HepG2 (cell line): ENCODE results near the gene MTMR3. TPM values are rescaled to one million over a fixed set of nuclear protein-coding genes. Genes with fewer than 3 reads are reported as not detected.
A peak's percentile ranks its signal among the peaks of the same experiment; 100 is the strongest.

ENCODE experiments used
- ATAC-seq: fragments of 200-7000 bp; cut with Tn5 transposase; 3 replicates; pipeline ENCODE4 v1.9.1; 2020; ENCODE audit warnings: mild to moderate bottlenecking, moderate library complexity
- BruUV-seq: library from RNA; stranded (reverse); fragments of 400-500 nt; replicated peaks from 2 replicates; lab custom pipeline; 2021; lab: Mats Ljungman, UMichigan
- CTCF ChIA-PET: fragments of 300-600 bp; formaldehyde crosslinking; extraction: SDS; loops from one replicate; lab custom pipeline; 2021; ENCODE audit warnings: low total read pairs, inconsistent platforms, low intra/inter-chr PET ratio; lab: Yijun Ruan, JAX
- POLR2A ChIA-PET: fragments of 350-600 bp; sonication (Branson Sonifier 250); formaldehyde crosslinking; loops from one replicate; lab custom pipeline; 2020; ENCODE audit warnings: antibody characterized with exemption, inconsistent platforms; lab: Yijun Ruan, JAX
- DNase-seq: peaks from one replicate; pipeline ENCODE4 v3.0.0-alpha.2; 2015; ENCODE audit warnings: low spot score
- FAIRE-seq: peaks from 3 replicates; lab custom pipeline; 2011; peaks lifted over from hg19 to GRCh38; lab: Jason Lieb, UNC
- H2AFZ ChIP-seq: one replicate; pipeline ENCODE4 v1.6.1; 2011; ENCODE audit warnings: low read length, inconsistent platforms
- H3K27ac ChIP-seq: fragments of 300-600 bp; 3 replicates; pipeline ENCODE4 v1.8.0; 2011; ENCODE audit warnings: mixed run types, mild to moderate bottlenecking, mixed read lengths, low read length, inconsistent platforms; ENCODE audit not compliant: insufficient read depth; ENCODE audit errors: extremely low read length
- H3K27me3 ChIP-seq, 2 experiments: fragments of 200-600 bp in 1 of 2; 2 replicates in 1 of 2; 3 replicates in 1 of 2; pipeline versions ENCODE4 v1.6.0 to v1.8.0; 2011; ENCODE audit warnings: low read length in 2 of 2, mild to moderate bottlenecking in 2 of 2, moderate library complexity in 2 of 2, inconsistent platforms in 1 of 2; ENCODE audit not compliant: insufficient read depth in 2 of 2, control insufficient read depth in 1 of 2
- H3K36me3 ChIP-seq, 2 experiments: fragments of 200-600 bp in 1 of 2; replicated peaks in 1 of 2; 2 replicates in 1 of 2; 3 replicates in 1 of 2; pipeline versions ENCODE4 v1.5.1 to v1.8.0; 2011; ENCODE audit warnings: low read length in 2 of 2, inconsistent platforms in 1 of 2; ENCODE audit not compliant: insufficient read depth in 2 of 2, control insufficient read depth in 1 of 2
- H3K4me1 ChIP-seq: 2 replicates; pipeline ENCODE4 v1.5.1; 2012; ENCODE audit warnings: low read length, inconsistent platforms; ENCODE audit not compliant: insufficient read depth
- H3K4me2 ChIP-seq: 2 replicates; pipeline ENCODE4 v1.6.0; 2011; ENCODE audit warnings: low read depth, low read length, inconsistent platforms
- H3K4me3 ChIP-seq, 3 experiments: fragments of 200-600 bp in 1 of 3; sonication (generic), shearing (Covaris generic) in 1 of 3; replicated peaks in 1 of 3; 2 replicates each; pipeline ENCODE4 v1.5.1; 2011 to 2016; ENCODE audit warnings: low read length in 3 of 3, inconsistent platforms in 2 of 3, low read depth in 2 of 3, mild to moderate bottlenecking in 2 of 3, control low read depth in 1 of 3, mixed read lengths in 1 of 3; ENCODE audit not compliant: insufficient read depth in 1 of 3
- H3K79me2 ChIP-seq: one replicate; pipeline ENCODE4 v1.6.1; 2011; ENCODE audit warnings: low read length, inconsistent platforms; ENCODE audit not compliant: insufficient read depth
- H3K9ac ChIP-seq: 2 replicates; pipeline ENCODE4 v1.6.0; 2011; ENCODE audit warnings: mild to moderate bottlenecking, low read depth, low read length, inconsistent platforms; ENCODE audit not compliant: insufficient read depth
- H3K9me3 ChIP-seq: 2 replicates; pipeline ENCODE4 v1.5.1; 2012; ENCODE audit warnings: mild to moderate bottlenecking, low read length
- H4K20me1 ChIP-seq: 2 replicates; pipeline ENCODE4 v1.6.0; 2011; ENCODE audit warnings: inconsistent platforms, mild to moderate bottlenecking, low read length, moderate library complexity; ENCODE audit not compliant: insufficient read depth
- ARID3A ChIP-seq: IDR thresholded peaks from 2 replicates; pipeline ENCODE4 v1.6.1; 2012; ENCODE audit warnings: low read depth, low read length, improper control_type of control experiment
- ARID5B ChIP-seq: IDR thresholded peaks from 2 replicates; pipeline ENCODE4 v1.4.0; 2020; ENCODE audit warnings: mild to moderate bottlenecking, missing genetic modification reagents
- CEBPG ChIP-seq: IDR thresholded peaks from 2 replicates; pipeline ENCODE4 v1.6.1; 2016
- ELF3 ChIP-seq: IDR thresholded peaks from 2 replicates; pipeline ENCODE4 v1.6.1; 2016; ENCODE audit warnings: missing genetic modification reagents, missing compliant biosample characterization
- FOXA3 ChIP-seq: IDR thresholded peaks from 2 replicates; pipeline ENCODE4 v1.6.1; 2016; ENCODE audit warnings: missing genetic modification reagents, missing compliant biosample characterization
- GABPA ChIP-seq, 2 experiments: IDR thresholded peaks; 2 replicates each; pipeline ENCODE4 v1.6.1; 2011 to 2016; ENCODE audit warnings: low read depth in 2 of 2, low read length in 1 of 2, missing biosample characterization in 1 of 2, missing genetic modification characterization in 1 of 2
- GATAD2A ChIP-seq: IDR thresholded peaks from 2 replicates; pipeline ENCODE4 v1.6.1; 2016
- IKZF5 ChIP-seq: IDR thresholded peaks from 2 replicates; pipeline ENCODE4 v1.6.1; 2018; ENCODE audit warnings: missing genetic modification reagents, mild to moderate bottlenecking, missing compliant biosample characterization
- KAT8 ChIP-seq: IDR thresholded peaks from 2 replicates; pipeline ENCODE4 v1.6.1; 2016; ENCODE audit warnings: missing genetic modification reagents, missing compliant biosample characterization
- KLF16 ChIP-seq, 2 experiments: sonication (generic) in 1 of 2; formaldehyde crosslinking in 1 of 2; IDR thresholded peaks; 2 replicates each; pipeline versions ENCODE4 v1.6.1 to v1.8.0; 2016 to 2023; ENCODE audit warnings: missing genetic modification reagents in 2 of 2, missing compliant biosample characterization in 1 of 2
- RXRB ChIP-seq: IDR thresholded peaks from 2 replicates; pipeline ENCODE4 v1.6.1; 2016; ENCODE audit warnings: borderline replicate concordance, missing genetic modification reagents, missing compliant biosample characterization
- SAP130 ChIP-seq: IDR thresholded peaks from 2 replicates; pipeline ENCODE4 v1.6.1; 2016; ENCODE audit warnings: low read depth
- U2AF2 ChIP-seq: fragments of 200-400 bp; formaldehyde crosslinking; IDR thresholded peaks from 2 replicates; pipeline ENCODE4 v1.6.1; 2017; ENCODE audit warnings: low read depth, mild to moderate bottlenecking, low read length
- ZNF251 ChIP-seq: sonication (generic); formaldehyde crosslinking; IDR thresholded peaks from 2 replicates; pipeline ENCODE4 v1.9.0; 2021; ENCODE audit warnings: mild to moderate bottlenecking, missing genetic modification reagents
- ZNF317 ChIP-seq: sonication (generic); formaldehyde crosslinking; IDR thresholded peaks from 2 replicates; pipeline ENCODE4 v1.5.0; 2020; ENCODE audit warnings: mild to moderate bottlenecking, missing genetic modification reagents
- ZNF329 ChIP-seq: sonication (generic); formaldehyde crosslinking; IDR thresholded peaks from 2 replicates; pipeline ENCODE4 v1.9.0; 2021; ENCODE audit warnings: low read depth, mild to moderate bottlenecking, missing genetic modification reagents
- ZNF776 ChIP-seq: sonication (generic); formaldehyde crosslinking; IDR thresholded peaks from 2 replicates; pipeline ENCODE4 v1.4.0; 2020; ENCODE audit warnings: mild to moderate bottlenecking, missing genetic modification reagents
- WGBS: methylation state at CpG from one replicate; pipeline ENCODE4 v1.1.6; 2017; ENCODE audit warnings: low lambda C conversion rate; 5-methylcytosine and 5-hydroxymethylcytosine counted together
- in situ Hi-C: cut with HindIII; loops from 2 replicates; pipeline ENCODE4 v1.10.0; 2017; ENCODE audit warnings: low pct_unique_long_range_greater_than_20kb; ENCODE audit not compliant: extremely low pct_ligation_motif_present
- intact Hi-C: fragments of 100-400 bp; cut with micrococcal nuclease; formaldehyde crosslinking; loops from one replicate; pipeline ENCODE4 v1.10.0; 2022; ENCODE audit not compliant: unreplicated experiment
- polyA plus RNA-seq, 8 experiments: library from polyadenylated mRNA; depleted of rRNA in 3 of 8; stranded (reverse) in 7 of 8; unstranded in 1 of 8; fragments of >200 nt; fragmentation: Illumina TruSeq in 4 of 8; extraction: Trizol in 4 of 8; gene quantifications; 2 replicates each; pipeline versions ENCODE4 v1.2.1 to v1.2.3, GENCODE V29; 2011 to 2016; ENCODE audit warnings: low read depth in 4 of 8, missing spikeins in 1 of 8, mixed read lengths in 1 of 8; ENCODE audit not compliant: insufficient read depth in 1 of 8
- total RNA-seq, 5 experiments: library from RNA; depleted of rRNA; stranded (reverse); fragments of >200 nt; fragmentation: Illumina TruSeq; extraction: Trizol; gene quantifications; 2 replicates each; pipeline ENCODE4 v1.2.3, GENCODE V29; 2016; ENCODE audit warnings: low read depth in 1 of 5

Gene MTMR3
- total and polyA plus RNA-seq, 2 of the 13 experiments (the other 11 are each of a cell fraction or from before 2014, with no cell fraction given): 12.6 to 24.8 TPM

GRCh38 chr22:29994027-29994715, 111.2 kb downstream of the MTMR3 start (continued):
- 0 out of 2 replicates have a peak, but pooled peaks have one; percentile 9 for TF ChIP-seq ARID3A
- TF ChIP-seq ARID5B: peak; percentile 39; the same call in 1 of the 2 replicates
- no peak for TF ChIP-seq ZNF251 (CRISPR knock-in tag)
- TF ChIP-seq CEBPG (CRISPR knock-in tag): peak; percentile 85
- TF ChIP-seq FOXA3 (CRISPR knock-in tag): 0 out of 2 replicates have a peak, but pooled peaks have one; percentile 33

- H3K27me3 ChIP-seq: no peaks in the 10 kb centered on the region
- 0 out of 2 replicates have a peak overlapping the region, but pooled peaks have one; percentile 1 for H3K4me2 ChIP-seq
- ChIA-PET CTCF (no interaction called here), POLR2A (interaction anchor here (1.2 kb wide), 1 partner anchor 157 kb away, joined by 4 read pairs; the partner anchor contains the start of gene ASCC2)
- peaks cover 37% of the 10 kb centered on the region for H3K4me1 ChIP-seq
- no peak overlapping the region for H2AFZ ChIP-seq
- 23% methylated on average over 3 of the region's 3 CpGs for WGBS
- no peak overlapping the region for H3K9ac ChIP-seq
- H3K9me3 ChIP-seq: no peaks in the 10 kb centered on the region
- no peak for FAIRE-seq
- in situ Hi-C loops (no loop called here), intact Hi-C loops (loop anchor here (10.0 kb wide), 1 partner anchor 110 kb away; the partner anchor contains the start of gene MTMR3)
- DNase-seq: peak; percentile 40
- no peak overlapping the region for H3K4me3 ChIP-seq
- no peaks in the 10 kb centered on the region for H4K20me1 ChIP-seq
- no peaks in the 10 kb centered on the region for H3K79me2 ChIP-seq
- peaks cover 0 to 21% of the 10 kb centered on the region in 2 experiments for H3K36me3 ChIP-seq
- no TSS peak for BruUV-seq
- ATAC-seq: peak; percentile 53; the same call in 2 of the 3 replicates
- H3K27ac ChIP-seq: peak overlapping the region; percentile 17
- no peak for TF ChIP-seq U2AF2
- TF ChIP-seq SAP130 (CRISPR knock-in tag): peak; percentile 39; the same call in 1 of the 2 replicates
- TF ChIP-seq ZNF317 (CRISPR knock-in tag): 0 out of 2 replicates have a peak, but pooled peaks have one; percentile 43
- no peak for TF ChIP-seq IKZF5
- 0 out of 2 replicates have a peak, but pooled peaks have one; percentile 7 for TF ChIP-seq GATAD2A
- no peak for TF ChIP-seq ZNF776 (CRISPR knock-in tag)
- peak; percentile 51; the same call in 1 of the 2 replicates for TF ChIP-seq RXRB (CRISPR knock-in tag)
- no peak for TF ChIP-seq KLF16 (CRISPR knock-in tag; IDR thresholded peaks at IDR 0.05)
- peak; percentile 59; the same call in 1 of the 2 replicates for TF ChIP-seq ELF3 (CRISPR knock-in tag)
- TF ChIP-seq KAT8: peak; percentile 22; the same call in 1 of the 2 replicates
- TF ChIP-seq GABPA (IDR thresholded peaks at IDR 0.05; ENCODE audit: low read depth, low read length): no peak
- peak; percentile 53; the same call in 1 of the 2 replicates for TF ChIP-seq GABPA (CRISPR knock-in tag; IDR thresholded peaks at IDR 0.05; ENCODE audit: low read depth)
- no peak for TF ChIP-seq ZNF329 (CRISPR knock-in tag)
These were observed 112.0 kb downstream of the MTMR3 start for GRCh38 chr22:29994943-29995342.
